ENCODE measurements around the gene PXN.
"Not testable (repeated sequence)": the region's sequence is repeated elsewhere in the genome, so short reads cannot be mapped to it uniquely, and the experiment has no call there.

PXN gene

DNA sequence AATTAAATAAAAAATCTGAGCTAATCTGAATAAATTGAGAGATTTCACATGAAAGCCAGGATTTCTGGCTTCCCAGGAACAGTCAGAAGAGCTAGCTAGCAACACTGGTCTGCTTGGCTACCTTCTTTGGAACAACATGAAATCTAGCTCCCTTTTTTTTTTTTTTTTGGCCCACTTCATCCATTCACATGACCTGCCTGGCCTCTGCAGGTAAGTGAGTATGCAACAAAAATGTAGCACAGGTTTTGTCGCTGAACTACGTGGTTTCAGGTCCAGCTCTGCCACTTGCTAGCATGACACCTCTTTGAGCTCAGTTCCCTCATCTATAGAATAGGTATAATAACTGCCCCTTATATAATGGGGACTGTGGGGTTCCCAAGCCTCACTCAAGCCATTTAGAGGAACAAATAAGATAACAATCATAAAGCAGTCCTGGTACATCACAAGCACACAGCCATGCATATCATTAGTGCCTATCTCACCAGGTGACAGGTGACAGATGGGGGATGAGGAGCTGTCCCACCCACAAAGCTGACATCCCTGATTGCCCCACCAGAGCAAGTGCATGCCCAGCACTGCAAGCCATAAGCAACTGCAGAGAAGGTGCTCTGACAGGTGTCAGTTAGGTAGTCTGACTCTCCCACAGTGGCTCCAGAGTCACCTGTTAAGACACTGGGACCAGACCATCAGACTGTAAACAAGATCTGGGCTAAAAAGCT, 25.6 kb downstream of the PXN start:
- DNase-seq = no peak

DNA sequence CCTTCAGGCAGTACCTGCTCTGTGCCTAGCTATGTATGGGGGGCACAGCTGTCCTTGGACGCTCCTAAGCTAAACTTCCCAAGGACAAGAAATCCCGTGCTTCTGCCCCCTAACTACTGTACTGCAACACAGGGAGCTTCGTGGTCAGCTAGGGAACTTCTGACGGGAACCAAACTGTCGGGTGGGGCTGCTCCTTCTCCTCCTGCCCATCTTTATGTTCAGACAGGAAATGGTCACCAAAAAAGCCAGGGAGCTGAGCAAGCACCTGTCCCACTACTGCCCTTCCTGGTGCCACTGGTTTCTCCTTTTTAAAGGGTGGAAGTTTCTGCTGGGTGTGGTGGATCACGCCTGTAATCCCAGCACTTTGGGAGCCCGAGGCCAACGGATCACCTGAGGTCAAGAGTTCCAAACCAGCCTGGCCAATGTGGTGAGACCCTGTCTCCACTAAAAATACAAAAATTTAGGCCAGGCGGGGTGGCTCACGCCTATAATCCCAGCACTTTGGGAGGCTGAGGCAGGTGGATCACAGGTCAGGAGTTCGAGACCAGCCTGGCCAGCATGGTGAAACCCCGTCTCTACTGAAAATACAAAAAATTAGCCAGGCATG, 26.6 kb downstream of the PXN start:
- DNase-seq = no peak

DNA sequence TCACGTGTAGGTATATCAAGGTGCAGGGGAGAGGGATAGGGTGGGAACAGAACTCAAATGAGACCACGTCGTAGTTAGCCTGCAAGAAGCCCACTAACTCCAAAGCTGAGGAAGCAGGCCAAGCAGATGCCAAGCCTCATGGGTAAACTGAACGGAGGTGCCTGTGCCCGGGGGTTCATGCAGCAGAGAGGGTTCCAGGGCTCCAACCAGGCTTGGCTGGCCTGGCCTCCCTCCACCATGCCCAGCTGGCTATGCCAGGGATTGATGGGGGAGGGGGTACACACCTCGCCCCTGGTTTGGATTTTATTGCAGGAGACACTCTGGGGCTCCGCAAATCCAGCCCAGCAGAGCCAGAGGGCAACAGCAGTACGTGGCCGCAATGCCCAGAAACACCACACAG, 27.3 kb downstream of the PXN start:
- DNase-seq = no peak

DNA sequence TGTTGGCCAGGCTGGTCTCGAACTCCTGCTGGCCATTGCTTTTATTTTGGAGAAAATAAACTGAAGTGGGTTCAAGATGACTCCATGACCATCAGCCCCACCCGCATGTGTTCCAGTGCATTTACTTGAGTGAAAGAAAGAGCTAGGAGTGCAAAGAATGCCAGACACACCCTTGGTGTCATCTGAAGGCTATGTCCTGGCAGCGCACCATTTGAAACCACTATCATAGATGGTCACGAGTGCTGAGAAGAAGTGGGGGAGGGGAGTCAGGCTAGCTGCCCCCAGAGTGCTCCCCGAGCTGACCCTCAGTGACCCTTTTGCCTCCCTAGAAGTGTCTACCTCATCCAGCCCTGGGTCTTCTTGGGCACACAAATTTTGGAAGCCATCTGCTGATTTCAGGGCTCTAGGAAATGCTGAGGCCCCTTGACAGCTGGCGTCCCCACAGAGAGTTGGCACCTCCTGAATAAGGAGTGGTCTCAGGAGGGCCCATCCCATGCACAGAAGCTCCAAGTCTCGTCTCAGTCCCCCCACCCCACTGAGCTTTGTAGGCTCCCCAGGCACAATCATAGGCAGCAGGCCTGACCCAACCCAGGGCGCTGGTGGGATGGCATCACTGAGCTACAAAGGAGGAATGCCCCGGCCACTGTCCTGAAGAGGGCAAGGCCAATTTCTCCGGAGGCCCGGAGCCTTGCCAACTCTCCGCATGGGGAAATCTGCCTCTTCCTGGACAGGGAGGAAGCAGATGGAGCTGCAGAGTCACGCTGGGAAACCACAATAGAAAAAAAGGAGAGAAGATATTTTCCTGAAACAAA, 28.0 kb downstream of the PXN start:
- DNase-seq = peak; percentile 27

DNA sequence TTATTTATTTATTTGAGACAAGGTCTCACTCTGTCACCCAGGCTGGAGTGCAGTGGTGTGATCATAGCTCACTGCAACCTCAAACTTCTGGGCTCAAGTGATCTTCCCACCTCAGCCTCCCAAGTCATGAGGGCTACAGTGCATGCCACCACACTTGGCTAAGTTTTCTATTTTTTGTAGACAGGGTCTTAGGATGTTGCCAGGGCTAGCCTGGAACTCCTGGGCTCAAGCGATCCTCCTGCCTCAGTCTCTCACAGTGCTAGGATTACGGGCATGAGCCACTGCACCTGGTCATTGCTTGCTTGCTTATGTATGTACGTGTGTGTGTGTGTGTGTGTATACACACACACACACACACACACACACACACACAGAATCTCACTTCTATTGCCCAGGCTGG, 28.7 kb downstream of the PXN start:
- not testable (repeated sequence) for DNase-seq

DNA sequence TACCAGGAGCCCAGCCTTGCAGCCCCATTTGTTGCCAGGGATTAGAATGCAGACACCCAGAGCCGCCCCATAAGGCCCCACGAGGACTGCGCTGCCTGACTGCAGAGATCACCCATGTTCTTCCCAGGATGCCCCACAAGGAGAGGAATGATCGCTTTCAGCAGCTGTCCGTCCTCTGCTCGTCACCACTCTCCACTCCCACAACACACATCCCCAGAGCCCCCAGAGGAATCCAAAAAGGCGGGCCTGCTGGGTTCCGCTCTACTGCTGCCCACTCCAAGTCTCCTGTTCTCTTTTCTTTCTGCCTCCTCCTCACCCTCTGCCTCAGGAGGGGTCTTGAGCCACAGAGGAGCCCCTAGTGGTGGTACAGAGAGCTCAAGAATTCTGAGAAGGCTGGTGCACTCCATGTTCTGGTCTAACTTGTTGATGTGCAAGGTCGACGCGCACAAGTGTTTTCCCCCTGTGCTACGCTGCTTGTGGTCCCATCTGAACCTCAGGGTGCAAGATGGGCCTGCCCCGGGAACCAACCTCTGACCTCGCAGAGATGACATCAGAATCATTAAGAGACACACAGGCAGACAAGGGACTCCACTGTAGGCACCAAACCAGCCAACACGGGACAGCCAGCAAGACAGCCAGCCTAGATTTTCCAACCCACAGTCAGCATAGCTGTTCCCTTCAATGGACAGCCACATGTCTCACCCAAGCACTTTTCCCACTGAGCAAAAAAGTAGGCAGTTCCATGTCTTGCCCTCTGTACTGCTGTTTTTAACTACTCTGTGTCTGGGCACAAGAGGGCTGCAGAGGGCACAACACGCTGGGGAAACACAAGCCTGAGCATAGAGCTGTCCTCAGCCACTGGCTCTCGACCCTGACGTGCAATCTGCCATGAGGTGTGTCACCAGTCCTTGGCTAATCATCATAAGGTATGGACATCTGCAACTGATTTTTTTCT, 29.9 kb downstream of the PXN start:
- no peak for DNase-seq

DNA sequence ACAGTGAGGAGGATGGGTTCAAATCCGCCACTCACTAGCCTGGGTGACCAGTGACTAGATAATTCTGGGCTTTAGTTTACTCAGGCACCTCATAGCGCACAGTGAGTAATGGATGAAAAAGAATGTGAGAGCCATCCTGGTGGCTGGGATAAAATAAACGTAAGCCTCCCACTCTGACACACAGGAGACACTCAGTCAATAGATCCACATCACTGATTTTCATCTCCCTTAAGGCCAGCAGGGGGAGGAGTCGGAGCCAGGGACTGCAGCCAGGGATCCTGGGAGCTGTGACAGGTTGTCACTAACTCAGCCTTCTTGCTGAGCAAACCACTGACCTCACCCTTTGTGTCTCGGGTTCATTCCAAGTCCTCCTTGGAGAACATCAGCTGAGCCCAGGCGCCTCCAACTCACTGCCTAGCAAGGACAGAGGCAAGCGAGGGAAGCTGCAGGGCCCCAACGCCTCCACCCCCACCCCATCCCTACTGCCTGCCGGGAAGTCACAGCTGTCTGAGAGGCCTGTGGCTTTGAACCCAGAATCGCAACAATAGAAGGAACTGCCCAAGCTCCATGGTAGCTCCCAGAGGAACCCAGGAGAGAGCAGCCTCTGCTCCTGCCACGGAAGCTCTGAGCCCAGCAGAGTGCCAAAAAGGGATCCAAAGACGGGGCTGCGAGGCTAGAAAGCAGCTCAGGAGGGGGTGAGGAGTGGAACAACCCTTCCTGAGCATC, 30.7 kb downstream of the PXN start:
- DNase-seq = no peak

DNA sequence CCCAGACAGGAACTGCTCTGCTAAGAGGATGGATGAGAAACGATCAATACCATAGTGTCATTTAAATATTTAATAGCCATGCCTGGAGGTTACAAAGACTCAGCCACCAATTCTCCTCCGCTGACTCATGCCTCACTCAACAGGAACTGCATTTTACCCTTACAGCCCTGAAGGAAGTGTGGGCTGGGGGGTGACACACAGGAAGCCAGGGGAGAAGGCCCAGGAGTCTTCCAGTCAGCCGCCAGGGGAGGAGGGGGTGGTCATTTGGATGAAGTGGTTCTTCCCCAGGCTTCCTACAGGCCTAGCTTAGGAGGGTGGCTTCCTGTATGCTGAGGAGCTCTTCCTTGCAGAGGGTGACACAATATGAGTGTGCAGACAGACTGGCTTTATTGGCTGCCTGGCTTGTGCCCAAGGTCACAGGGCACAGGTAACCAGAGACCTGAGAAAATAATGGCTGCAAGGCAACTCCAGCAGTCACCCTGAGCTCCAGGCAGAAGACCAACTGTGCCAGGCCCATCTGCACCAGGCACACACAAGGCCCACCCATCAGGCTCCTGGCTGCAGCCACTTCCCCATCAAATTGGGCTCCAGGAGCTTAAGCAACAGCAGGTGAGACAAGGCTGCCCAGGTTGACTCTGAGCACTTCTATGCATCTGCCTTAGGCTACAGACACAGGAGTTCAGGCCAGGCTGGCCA, 34.1 kb downstream of the PXN start:
- peak; percentile 17 for DNase-seq

DNA sequence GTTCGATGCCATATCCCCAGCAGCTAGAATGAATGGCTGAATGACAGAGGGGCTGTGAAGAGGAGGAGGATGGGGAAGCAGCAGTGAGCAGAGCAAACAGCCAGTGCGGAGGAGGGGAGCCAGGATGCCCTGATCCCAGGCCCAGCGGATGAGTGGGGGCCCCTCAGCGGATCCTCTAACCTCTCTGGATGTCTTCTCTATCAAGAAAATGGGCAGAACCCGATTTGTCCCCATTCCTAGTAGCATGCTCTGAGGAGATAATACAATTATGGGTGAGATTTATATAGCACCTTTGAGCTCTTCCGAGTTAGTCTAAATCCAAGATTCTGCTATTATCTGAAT, 34.6 kb downstream of the PXN start:
- DNase-seq = no peak

DNA sequence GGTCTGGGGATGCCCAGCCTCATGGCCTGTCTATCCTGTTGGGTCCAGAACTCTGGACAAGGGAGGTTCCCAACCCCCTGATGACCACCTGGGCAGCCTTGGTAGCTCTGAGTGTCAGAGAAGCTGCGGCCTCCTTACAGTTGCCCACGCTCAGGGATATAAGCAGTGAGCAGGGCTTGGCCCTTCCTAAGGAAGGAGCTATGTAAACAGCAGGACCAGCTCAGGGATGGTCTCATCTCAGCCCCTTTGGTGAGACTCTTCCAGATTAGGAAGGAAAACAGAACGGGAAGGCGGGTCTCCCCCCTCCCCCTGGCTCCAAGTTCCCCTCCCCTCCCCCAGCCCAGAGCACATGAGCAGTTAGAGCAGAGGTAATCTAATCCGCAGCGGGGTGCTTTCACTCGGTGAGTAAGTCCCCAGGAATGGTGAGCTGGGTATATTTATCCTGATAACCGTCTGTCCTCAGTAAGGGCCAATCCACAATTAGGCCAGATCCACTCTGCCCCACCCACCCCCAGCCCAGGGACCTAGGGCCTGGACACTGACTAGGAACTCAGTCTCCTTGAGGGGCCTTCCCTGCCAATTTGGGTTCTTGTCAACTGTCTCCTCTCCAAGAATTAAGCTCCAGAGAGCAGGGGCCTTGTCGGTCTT, 35.1 kb downstream of the PXN start:
- DNase-seq = peak; percentile 21

DNA sequence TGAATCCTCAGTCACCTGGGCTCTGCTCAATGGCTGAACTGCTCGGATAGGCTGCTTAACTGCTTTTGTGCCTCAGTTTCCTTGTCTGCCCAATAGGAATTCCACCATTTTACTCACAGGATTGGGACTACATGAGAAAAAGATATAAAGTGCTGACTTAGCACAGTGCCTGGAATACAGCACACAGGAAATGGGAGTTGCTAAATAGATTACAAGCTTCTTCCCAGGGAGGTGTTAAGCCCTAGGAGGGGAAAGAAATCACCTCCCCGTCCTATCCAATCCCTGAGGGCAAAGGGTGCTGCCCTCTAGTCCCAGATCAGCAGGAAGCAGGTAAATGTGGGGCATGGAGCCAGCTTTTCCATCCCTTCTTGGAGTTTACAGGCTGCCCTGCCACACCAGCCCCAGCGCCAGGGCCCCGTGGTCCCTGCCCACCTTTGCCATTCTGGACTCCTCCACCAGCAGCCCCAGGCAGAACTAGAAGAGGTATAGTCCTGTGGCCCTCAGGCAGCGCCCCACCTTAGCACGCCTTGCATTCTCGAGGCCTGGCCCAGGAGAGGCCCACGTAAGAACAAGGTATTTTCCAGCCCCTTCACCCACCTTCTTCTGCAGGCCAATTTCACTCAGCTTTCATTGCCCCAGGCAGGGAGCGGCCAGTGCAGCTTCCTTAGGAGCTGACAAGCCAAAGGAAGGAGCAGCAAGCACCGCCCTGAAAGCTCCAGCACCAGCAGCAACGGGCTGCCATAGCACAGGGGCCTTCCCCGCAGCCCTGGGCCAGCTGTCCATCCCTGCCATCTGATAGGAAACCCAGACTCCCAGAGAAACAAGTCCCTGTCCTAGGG, 35.8 kb downstream of the PXN start:
- no peak for DNase-seq

DNA sequence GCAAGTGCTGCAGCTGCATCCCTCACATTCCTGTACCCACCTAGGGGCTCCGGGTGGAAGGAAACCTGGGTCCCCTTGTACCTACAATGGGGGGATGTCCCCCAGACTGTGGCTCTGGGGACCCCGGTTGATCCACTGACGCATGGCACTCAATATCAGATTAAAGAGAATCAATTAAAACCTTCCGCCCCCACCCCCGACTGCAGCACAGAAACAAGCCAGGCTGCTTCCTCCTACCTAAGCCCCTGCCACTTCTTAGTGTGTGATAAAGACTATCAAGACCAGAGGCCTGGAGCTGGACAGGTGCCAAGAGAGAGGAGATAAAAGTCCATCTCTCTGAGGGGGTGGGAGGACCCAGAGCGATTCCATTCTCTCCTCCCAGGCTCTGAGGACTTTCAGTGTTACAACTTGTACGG, 36.5 kb downstream of the PXN start:
- DNase-seq = peak; percentile 88

DNA sequence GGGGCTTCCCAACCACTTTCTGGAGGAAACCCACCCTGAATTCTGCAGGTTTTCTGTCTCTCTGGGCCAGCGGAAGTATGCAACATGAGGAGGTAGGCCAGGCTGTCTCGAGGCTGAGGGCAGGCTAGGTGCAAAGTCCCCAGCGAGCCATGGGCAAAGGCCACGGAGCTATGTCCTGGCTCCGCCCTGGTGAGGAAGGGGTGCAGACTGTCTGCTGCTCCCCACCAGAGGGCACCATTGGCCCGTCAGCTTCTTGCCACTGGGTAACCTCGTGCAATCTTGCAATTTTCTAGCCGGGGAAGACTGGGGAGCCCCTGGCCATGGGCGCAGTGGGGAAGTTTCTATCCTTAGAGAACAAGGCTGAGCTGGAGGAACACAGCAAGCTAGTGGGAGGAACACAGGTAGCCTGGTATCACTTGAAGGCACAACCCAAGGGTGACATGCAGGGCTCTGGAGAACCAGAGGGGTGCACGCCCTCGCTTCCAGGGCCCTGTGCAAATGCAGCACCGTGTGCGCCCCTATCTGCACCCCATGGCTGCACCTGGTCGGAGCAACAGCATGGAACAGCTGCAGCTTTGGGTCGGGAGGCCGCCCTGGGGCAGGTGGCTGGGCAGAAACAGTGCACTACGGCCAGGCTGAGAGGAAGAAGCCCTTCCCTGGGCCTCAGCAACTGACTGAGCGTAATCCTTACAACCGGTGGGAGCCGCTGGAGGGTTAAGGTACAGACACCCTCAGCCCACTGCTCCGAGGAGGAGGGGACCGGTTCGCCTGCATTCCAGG, 37.0 kb downstream of the PXN start:
- DNase-seq = peak; percentile 81

DNA sequence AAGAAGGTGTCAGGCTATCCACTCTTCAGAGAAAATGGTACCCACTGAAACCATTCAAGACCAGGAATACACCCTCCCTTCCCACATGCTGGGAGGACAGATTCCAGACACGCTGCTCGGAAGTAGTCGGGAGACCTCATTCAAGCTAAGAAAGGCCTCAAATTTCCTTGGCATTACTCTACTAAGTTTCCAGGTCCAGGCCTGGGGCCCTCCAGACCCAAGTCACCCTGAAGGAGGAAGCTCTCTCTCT, 37.6 kb downstream of the PXN start:
- DNase-seq = no peak

DNA sequence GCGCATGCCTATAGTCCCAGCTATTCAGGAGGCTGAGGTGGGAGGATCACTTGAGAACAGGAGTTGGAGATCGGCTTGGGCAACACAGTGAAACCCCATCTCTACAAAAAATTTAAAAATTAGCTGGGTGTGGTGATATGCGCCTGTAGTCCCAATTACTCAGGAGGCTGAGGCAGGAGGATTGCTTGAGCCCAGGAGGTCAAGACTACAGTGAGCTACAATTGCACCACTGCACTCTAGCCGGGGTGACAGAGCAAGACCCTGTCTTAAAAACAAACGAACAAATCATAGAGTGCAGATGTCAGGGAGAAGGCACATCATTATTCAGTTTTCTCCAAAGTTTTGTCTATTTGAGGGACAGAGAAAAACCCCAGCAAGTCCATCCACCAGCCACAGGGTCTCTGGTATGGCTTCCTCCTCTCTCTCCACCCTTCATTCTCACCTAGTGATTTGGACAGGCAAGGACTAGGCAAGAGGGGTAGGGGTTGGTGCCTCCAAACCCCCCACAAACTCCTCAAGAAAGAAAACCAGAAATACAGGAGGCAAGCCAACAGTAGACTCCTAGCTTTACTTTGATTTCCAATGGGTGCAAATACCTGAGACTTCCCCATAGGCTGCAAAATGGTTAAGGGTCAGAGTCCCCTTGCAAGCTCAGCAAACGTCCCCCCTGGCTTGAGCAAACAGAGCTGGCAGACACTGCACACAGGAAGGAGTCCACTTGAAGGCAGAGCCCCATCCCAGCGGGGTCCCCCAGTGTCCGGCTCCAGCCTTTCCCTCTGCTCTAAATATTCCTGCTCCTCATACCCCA, 38.1 kb downstream of the PXN start:
- no peak for DNase-seq

DNA sequence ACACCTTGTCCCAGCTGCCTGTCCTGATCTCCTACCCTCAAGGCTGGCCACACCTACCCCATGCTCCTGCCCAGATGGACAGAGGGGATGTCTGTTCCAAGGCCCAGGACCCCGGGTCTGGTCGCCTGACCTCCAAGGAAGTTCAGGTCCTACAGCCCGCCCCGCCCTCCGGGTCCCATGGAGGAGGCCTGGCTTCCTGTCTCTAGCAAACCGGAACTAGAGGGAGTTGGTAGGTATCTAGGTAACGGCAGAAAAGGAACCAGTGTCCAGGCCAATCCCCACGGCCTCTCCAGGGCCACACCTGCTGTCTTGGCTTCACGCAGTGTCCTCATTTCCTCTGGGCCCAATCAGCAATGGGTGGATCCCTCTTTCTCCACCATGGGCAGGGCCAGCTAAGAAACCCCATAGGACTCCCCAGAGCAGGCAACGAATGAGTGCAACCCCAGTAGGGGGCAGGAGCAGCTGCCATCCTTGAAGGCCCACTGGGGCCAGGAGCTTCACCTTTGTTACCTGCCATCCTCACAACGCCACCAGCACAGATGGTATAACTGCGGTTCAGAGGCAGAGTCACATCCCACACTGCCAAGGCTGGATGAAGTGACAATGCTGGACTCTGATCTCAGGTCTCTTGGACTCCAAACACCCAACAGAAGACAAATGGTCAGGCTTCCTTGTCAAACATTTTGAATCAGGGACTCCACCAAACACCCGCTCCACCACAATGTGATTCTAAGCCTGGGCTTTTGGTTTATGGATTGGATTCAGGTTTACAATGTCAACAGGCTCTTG, 39.5 kb downstream of the PXN start:
- peak; percentile 76 for DNase-seq

DNA sequence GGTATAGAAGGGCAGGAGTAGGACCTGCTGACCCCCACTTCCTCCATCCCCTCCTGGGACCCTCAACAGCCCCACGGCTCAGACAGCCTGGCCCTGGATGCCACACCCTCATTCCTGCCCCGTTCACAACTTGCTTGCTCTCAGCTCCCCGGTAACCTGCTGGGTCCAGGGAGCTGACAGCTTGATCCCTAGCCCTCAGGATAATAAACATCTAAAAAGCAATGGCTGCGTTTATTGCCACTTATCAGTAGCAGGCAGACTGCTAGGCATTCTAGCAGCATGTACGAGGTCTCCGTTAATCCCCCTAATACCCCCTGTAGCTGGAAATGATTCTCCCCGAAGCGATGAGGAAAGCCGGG, 40.4 kb downstream of the PXN start:
- no peak for DNase-seq

All from hematopoietic multipotent progenitor cell treated with erythropoietin and hydrocortisone succinate and interleukin-3 and kit ligand, for 8 days (in vitro differentiated cells).